ENCODE results near the gene CAMK2A.

- TF ChIP-seq CTCF (IDR thresholded peaks at IDR 0.05; ENCODE audit: poor library complexity) (no peak), EZH2 (IDR thresholded peaks at IDR 0.05; ENCODE audit: borderline replicate concordance) (no peak)
Observed at GRCh38 chr5:150278916-150279315, 10.7 kb downstream of the CAMK2A start.
